Erythroblast (primary cell): Measurements from ENCODE around the gene ILF2.

Source experiments
- GATA1 ChIP-seq: IDR thresholded peaks from 2 replicates; pipeline ENCODE4 v1.6.1; 2011; ENCODE audit warnings: low read depth, mild to moderate bottlenecking, control low read depth, low read length, moderate library complexity
- POLR2A ChIP-seq: IDR thresholded peaks from 2 replicates; pipeline ENCODE4 v1.6.1; 2011; ENCODE audit warnings: mild to moderate bottlenecking, low read length

DNA sequence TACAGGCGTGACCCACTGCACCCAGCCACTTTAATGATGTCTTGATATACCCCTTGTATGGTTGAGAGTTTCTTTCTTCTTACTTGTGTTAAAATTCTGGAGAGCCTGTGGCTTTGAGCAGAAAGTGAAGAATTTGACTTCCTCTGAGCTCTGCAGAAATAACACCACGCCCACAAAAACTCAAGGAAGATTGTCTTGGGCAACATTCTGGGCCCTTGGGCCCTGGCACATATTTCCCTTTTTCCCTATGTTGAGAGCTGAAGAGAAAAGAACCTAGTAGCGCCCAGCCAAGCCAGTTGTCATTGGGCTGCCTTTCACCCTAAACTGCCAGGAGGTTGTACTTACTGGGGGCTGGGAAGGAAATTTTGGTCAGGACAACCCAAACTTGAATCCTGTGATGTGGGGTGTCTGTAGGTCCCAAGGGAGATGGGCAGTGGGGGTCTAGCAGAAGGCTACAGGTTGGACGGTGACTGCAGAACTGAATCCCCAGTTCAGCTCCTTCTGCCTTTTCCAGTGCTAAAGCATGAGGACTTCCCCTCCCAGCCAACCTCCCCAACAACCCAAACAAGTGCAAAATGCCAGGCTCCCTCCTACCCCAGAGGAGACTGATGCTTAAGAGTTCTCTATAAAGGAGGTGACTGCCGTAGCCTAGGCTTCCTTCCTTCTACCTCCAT, 24.0 kb downstream of the ILF2 start:
- TF ChIP-seq POLR2A: no peak
- TF ChIP-seq GATA1: no peak
